ENCODE measurements around the gene MAP4K4.

The MAP4K4 gene

DNA sequence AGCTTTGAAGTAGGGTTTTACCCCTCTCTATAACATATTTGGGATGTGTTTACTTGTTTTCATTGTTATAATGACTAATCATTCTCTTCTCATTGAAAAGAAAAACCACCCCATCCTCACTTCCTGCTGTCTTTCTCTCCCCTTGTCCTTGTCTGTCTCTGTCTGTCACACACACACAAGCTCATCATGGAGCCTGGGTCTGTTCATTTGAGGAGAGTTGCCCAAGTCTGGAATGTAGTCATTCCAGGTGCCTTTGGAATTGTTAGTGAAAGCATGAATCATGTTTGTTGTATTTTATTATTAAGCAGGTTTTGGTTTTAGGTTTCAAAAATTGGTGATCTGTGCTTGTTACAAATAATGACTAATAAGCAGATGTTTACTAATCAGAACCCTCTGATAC lies 160.7 kb downstream of the MAP4K4 start:
- TF ChIP-seq, protein P1, sequence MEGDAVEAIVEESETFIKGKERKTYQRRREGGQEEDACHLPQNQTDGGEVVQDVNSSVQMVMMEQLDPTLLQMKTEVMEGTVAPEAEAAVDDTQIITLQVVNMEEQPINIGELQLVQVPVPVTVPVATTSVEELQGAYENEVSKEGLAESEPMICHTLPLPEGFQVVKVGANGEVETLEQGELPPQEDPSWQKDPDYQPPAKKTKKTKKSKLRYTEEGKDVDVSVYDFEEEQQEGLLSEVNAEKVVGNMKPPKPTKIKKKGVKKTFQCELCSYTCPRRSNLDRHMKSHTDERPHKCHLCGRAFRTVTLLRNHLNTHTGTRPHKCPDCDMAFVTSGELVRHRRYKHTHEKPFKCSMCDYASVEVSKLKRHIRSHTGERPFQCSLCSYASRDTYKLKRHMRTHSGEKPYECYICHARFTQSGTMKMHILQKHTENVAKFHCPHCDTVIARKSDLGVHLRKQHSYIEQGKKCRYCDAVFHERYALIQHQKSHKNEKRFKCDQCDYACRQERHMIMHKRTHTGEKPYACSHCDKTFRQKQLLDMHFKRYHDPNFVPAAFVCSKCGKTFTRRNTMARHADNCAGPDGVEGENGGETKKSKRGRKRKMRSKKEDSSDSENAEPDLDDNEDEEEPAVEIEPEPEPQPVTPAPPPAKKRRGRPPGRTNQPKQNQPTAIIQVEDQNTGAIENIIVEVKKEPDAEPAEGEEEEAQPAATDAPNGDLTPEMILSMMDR (conservative IDR thresholded peaks at IDR 0.05): no peak
- TF ChIP-seq ZFX (IDR thresholded peaks at IDR 0.05): no peak

DNA sequence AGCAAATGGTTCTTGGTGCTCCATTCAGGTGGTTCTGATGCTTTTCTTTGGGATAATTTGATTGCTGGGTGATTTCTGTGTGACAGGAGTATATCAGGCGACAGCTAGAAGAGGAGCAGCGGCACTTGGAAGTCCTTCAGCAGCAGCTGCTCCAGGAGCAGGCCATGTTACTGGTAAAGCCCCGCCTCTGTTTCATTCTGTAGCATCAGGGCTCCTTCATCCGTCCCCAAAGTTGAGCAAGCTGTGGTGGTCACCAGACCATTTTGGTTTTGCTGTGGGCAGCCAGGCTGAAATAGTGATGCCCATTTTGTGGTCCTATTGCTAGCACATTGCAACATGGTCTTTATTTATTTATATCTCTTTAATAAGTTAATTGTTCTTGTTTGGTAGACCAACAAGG lies 161.4 kb downstream of the MAP4K4 start:
- TF ChIP-seq ZFX (IDR thresholded peaks at IDR 0.05): no peak
- TF ChIP-seq, protein P1 (conservative IDR thresholded peaks at IDR 0.05): no peak
- H3K27ac ChIP-seq: no peak overlapping the region

More for the DNA sequence above, 160.7 kb downstream of the MAP4K4 start:
- H3K27ac ChIP-seq: no peak overlapping the region

DNA sequence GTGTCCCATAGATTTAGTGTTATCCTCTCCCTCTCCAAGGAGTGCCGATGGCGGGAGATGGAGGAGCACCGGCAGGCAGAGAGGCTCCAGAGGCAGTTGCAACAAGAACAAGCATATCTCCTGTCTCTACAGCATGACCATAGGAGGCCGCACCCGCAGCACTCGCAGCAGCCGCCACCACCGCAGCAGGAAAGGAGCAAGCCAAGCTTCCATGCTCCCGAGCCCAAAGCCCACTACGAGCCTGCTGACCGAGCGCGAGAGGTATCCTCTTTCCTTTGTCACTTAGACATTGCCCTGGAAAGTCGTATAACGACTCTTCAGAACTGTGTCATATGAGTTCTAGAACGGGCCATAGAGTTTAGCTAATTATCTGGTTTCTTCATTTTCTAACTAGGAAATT lies 162.1 kb downstream of the MAP4K4 start:
- no peak for TF ChIP-seq ZFX (IDR thresholded peaks at IDR 0.05)
- TF ChIP-seq, protein P1 (conservative IDR thresholded peaks at IDR 0.05): no peak
- H3K27ac ChIP-seq: no peak overlapping the region

DNA sequence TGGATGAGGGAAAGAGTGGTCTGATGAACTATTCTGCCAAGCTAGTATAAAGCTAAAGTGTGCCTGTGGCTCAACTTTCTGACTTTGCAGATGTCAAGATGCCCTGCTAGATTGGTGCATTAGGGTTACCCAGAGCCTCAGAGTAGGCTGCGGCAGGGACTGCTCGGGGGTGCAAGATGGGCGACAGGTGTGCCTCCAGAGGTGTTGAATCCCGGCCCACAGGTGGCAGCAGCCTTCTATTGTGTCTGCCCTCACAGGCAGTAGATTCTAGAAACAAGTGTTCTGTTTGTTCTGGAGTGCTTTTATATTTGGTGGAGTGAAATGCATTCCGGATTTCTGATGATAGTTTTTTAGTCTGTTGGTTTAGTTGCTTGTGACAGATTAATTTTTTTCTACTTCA lies 162.7 kb downstream of the MAP4K4 start:
- TF ChIP-seq, protein P1 (conservative IDR thresholded peaks at IDR 0.05): no peak
- no peak for TF ChIP-seq ZFX (IDR thresholded peaks at IDR 0.05)
- no peak overlapping the region for H3K27ac ChIP-seq

DNA sequence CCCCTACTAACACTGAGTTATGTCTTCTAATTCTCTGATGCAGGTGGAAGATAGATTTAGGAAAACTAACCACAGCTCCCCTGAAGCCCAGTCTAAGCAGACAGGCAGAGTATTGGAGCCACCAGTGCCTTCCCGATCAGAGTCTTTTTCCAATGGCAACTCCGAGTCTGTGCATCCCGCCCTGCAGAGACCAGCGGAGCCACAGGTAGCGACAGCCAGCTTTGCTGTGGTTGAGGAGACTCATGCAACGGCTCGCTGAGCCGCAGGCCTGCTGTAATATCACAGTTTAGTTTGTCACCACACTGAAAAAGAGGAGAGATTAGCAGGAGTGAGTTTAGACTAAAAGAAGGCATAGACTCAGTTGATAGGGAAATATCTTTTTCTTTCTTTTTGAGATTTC lies 163.3 kb downstream of the MAP4K4 start:
- TF ChIP-seq, protein P1 (conservative IDR thresholded peaks at IDR 0.05): no peak
- no peak for TF ChIP-seq ZFX (IDR thresholded peaks at IDR 0.05)

DNA sequence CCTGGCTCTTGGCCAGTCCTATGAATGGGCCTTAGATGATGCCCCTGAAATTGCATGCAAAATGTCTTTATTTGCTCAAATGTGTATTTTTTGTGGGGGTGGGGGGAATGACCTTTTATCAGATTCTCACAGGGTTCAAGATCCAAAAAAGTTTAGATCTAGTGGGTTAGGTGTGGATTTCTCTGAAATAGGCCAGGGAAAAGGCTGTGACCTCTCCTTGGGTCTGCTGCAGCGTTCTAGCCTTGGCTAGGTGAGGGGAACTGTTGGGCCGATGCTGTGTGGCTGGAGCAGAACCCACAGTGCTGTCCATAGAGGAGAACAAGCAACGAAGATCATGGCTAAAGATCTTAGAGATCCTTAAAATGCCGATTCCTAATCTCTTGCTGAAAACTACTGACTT lies 163.9 kb downstream of the MAP4K4 start:
- TF ChIP-seq, protein P1 (conservative IDR thresholded peaks at IDR 0.05): no peak
- no peak overlapping the region for H3K27ac ChIP-seq

More for the DNA sequence above, 163.3 kb downstream of the MAP4K4 start:
- no peak overlapping the region for H3K27ac ChIP-seq

DNA sequence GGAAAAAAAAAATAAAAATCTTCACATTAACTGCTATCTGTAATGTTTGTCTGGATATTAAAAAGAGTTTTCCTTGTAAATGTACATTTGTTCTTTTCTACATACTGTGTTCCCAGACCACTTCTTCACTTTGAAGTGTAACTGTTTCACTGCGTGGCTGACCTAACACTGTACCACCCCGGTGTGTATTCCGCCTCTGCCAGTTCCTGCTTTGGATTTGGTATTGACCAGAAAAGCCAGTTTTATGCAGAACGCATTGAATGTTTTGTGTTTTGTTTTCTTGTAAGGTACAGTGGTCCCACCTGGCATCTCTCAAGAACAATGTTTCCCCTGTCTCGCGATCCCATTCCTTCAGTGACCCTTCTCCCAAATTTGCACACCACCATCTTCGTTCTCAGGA lies 166.0 kb downstream of the MAP4K4 start:
- TF ChIP-seq, protein P1 (conservative IDR thresholded peaks at IDR 0.05): no peak
- no peak for TF ChIP-seq ZFX (IDR thresholded peaks at IDR 0.05)

More for the DNA sequence above, 166.0 kb downstream of the MAP4K4 start:
- H3K27ac ChIP-seq: no peak overlapping the region

Data from C4-2B (cell line).